HEK293T (cell line): ENCODE data around the gene FHAD1.

ENCODE experiments used
- CTCF ChIA-PET: fragments of 350-600 bp; formaldehyde crosslinking; extraction: SDS; loops from one replicate; lab custom pipeline; 2021; ENCODE audit warnings: antibody characterized with exemption, inconsistent platforms; lab: Yijun Ruan, JAX
- POLR2A ChIA-PET: fragments of 350-600 bp; formaldehyde crosslinking; extraction: SDS; loops from one replicate; lab custom pipeline; 2020; ENCODE audit warnings: antibody characterized with exemption, inconsistent platforms; lab: Yijun Ruan, JAX
- DNase-seq: peaks from one replicate; pipeline ENCODE4 v3.0.0; 2012; ENCODE audit warnings: mixed read lengths; ENCODE audit errors: extremely low spot score
- ARNT ChIP-seq: fragments of 450-650 bp; IDR thresholded peaks from 2 replicates; pipeline ENCODE4 v1.6.1; 2017; ENCODE audit warnings: mild to moderate bottlenecking
- BHLHE40 ChIP-seq: fragments of 450-650 bp; IDR thresholded peaks from 2 replicates; pipeline ENCODE4 v1.6.1; 2016; ENCODE audit warnings: mild to moderate bottlenecking, moderate library complexity, borderline replicate concordance
- CTBP1 ChIP-seq: fragments of 450-650 bp; IDR thresholded peaks from 2 replicates; pipeline ENCODE4 v1.6.1; 2016; ENCODE audit warnings: borderline replicate concordance
- ELF4 ChIP-seq: fragments of 450-650 bp; IDR thresholded peaks from 2 replicates; pipeline ENCODE4 v1.6.1; 2017; ENCODE audit warnings: antibody characterized with exemption
- FOXA1 ChIP-seq: fragments of 450-650 bp; IDR thresholded peaks from 2 replicates; pipeline ENCODE4 v1.6.1; 2016; ENCODE audit warnings: mild to moderate bottlenecking
- FOXK2 ChIP-seq: fragments of 450-650 bp; IDR thresholded peaks from 2 replicates; pipeline ENCODE4 v1.6.1; 2016; ENCODE audit warnings: mild to moderate bottlenecking
- FOXM1 ChIP-seq: fragments of 450-650 bp; IDR thresholded peaks from 2 replicates; pipeline ENCODE4 v1.6.1; 2017; ENCODE audit warnings: mild to moderate bottlenecking, borderline replicate concordance
- HDGF ChIP-seq: fragments of 450-650 bp; IDR thresholded peaks from 2 replicates; pipeline ENCODE4 v1.6.1; 2017; ENCODE audit warnings: antibody characterized with exemption, borderline replicate concordance
- L3MBTL2 ChIP-seq: fragments of 450-650 bp; conservative IDR thresholded peaks from 2 replicates; pipeline ENCODE4 v1.6.1; 2016; ENCODE audit warnings: mild to moderate bottlenecking
- LEF1 ChIP-seq: fragments of 450-650 bp; IDR thresholded peaks from 2 replicates; pipeline ENCODE4 v1.6.1; 2017; ENCODE audit warnings: mild to moderate bottlenecking, borderline replicate concordance
- NFRKB ChIP-seq: fragments of 450-650 bp; IDR thresholded peaks from 2 replicates; pipeline ENCODE4 v1.6.1; 2016; ENCODE audit warnings: mild to moderate bottlenecking, moderate library complexity
- SP1 ChIP-seq: fragments of 450-650 bp; IDR thresholded peaks from 2 replicates; pipeline ENCODE4 v1.6.1; 2017
- SUZ12 ChIP-seq: fragments of 450-650 bp; IDR thresholded peaks from 2 replicates; pipeline ENCODE4 v1.6.1; 2016; ENCODE audit warnings: mild to moderate bottlenecking
- TARDBP ChIP-seq: fragments of 450-650 bp; IDR thresholded peaks from 2 replicates; pipeline ENCODE4 v1.6.1; 2016
- ZNF384 ChIP-seq: fragments of 450-650 bp; IDR thresholded peaks from 2 replicates; pipeline ENCODE4 v1.6.1; 2016
- TF ChIP-seq, protein P1 (sequence below): fragments of 450-650 bp; IDR thresholded peaks from 2 replicates; pipeline ENCODE4 v1.6.1; 2016

Gene FHAD1

DNA sequence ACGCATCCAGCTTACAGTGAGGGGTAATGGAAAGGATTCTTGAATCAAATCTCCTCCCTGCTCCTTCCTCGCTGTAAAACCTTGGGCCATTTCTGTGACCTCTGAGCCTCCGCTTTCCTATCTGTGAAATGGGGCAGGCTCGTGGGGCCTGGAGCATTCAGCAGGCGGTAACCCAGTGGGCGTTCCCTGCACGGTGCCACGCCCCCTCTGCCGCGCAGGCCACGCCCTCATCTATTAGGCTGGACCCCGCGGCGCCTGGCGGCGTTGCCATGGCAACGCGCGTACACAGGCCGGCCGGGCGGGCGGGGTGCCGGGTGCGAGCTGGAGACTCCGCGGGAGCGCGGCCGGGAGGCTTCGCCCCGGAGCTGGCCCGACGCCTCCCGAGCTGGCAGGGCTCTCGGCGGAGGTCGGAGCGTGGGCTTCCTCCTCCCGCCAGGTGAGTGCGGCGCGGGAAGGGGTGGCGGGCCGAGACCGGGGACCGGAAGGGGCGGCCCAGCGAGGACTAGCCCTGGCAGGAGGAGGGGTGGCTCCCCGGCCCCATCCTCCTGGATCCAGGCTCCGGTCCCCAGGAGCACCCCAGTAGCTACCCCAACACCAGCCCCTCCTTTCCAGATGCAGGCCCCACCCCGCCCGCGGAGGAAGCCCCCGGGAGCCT lies at the start of gene FHAD1:
TSS of gene FHAD1 (plus strand) at position 264 of the 655 bp plus-strand sequence. CDS start 4,562 bp downstream, outside the sequence.
- ChIA-PET POLR2A (no interaction called here), CTCF (interaction anchor here (0.6 kb wide), 1 partner anchor 94 kb away, joined by 4 read pairs; no protein-coding TSS in a partner anchor)
- DNase-seq: peak; percentile 89
- TF ChIP-seq ZNF384: no peak
- no peak for TF ChIP-seq L3MBTL2
- 0 out of 2 replicates have a peak, but pooled peaks have one; percentile 34 for TF ChIP-seq SP1

- CTCF ChIA-PET: interaction anchor here (0.5 kb wide), 1 partner anchor 146 kb away, joined by 5 read pairs; no protein-coding TSS in a partner anchor
- TF ChIP-seq L3MBTL2 (no peak), HDGF (no peak), NFRKB (no peak), ZNF384 (no peak), SUZ12 (no peak), CTBP1 (no peak), FOXA1 (no peak), SP1 (no peak), LEF1 (no peak), FOXM1 (no peak), ARNT (no peak), ELF4 (no peak), BHLHE40 (no peak), FOXK2 (no peak), TARDBP (no peak)
- TF ChIP-seq, protein P1, sequence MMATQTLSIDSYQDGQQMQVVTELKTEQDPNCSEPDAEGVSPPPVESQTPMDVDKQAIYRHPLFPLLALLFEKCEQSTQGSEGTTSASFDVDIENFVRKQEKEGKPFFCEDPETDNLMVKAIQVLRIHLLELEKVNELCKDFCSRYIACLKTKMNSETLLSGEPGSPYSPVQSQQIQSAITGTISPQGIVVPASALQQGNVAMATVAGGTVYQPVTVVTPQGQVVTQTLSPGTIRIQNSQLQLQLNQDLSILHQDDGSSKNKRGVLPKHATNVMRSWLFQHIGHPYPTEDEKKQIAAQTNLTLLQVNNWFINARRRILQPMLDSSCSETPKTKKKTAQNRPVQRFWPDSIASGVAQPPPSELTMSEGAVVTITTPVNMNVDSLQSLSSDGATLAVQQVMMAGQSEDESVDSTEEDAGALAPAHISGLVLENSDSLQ: no peak
- no peak for DNase-seq
- POLR2A ChIA-PET: no interaction called here
Observed at GRCh38 chr1:15197591-15198447, 49.2 kb upstream of the FHAD1 start.

GRCh38 chr1:15198684-15199083 lies 48.3 kb upstream of the FHAD1 start:
- DNase-seq: no peak
- CTCF ChIA-PET: interaction anchor here (1.3 kb wide), 1 partner anchor 20 kb away, joined by 4 read pairs; no protein-coding TSS in a partner anchor
- POLR2A ChIA-PET: no interaction called here
- TF ChIP-seq HDGF: no peak
- TF ChIP-seq, protein P1: no peak
- no peak for TF ChIP-seq NFRKB
- TF ChIP-seq TARDBP: no peak
- TF ChIP-seq CTBP1: no peak
- TF ChIP-seq ZNF384: no peak
- TF ChIP-seq ELF4: no peak
- TF ChIP-seq SUZ12: no peak
- no peak for TF ChIP-seq LEF1
- no peak for TF ChIP-seq FOXM1
- no peak for TF ChIP-seq FOXK2

DNA sequence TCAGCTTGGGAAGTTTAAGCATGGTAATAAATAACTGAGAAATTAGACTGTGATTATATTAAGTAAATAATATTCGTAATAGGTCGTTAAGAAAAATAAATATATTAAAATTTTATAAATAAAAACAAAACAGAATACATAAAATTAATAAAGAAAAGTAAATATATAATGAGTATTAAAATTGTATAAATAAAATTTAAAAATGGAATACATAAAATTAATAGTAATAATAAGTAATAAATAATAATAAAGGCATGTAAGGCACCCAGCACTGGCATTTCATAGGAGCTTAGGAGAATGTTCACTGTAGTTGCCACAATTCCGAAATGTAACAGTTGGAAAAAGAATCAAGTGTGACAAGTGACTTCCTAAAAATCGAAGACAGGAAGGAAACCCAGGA lies 45.8 kb upstream of the FHAD1 start:
- no peak for DNase-seq
- POLR2A ChIA-PET: interaction anchor here (1.1 to 1.7 kb wide), 2 partner anchors 9 to 45 kb away, joined by 3 to 5 read pairs; no protein-coding TSS in a partner anchor
- CTCF ChIA-PET: interaction anchor here (1.1 kb wide), 1 partner anchor 44 kb away, joined by 4 read pairs; no protein-coding TSS in a partner anchor
- no peak for TF ChIP-seq FOXM1

- ChIA-PET POLR2A (interaction anchor here (1.1 to 1.7 kb wide), 3 partner anchors 8 to 70 kb away, joined by 3 to 5 read pairs (median 4); no protein-coding TSS in a partner anchor), CTCF (interaction anchor here (0.6 kb wide), 1 partner anchor 71 kb away, joined by 3 read pairs; no protein-coding TSS in a partner anchor)
- no peak for TF ChIP-seq TARDBP
- TF ChIP-seq SUZ12: no peak
- TF ChIP-seq SP1: no peak
- no peak for TF ChIP-seq BHLHE40
- no peak for TF ChIP-seq NFRKB
- TF ChIP-seq HDGF: no peak
- TF ChIP-seq FOXA1: no peak
- no peak for TF ChIP-seq ARNT
- no peak for DNase-seq
Observed at GRCh38 chr1:15201849-15202551, 45.0 kb upstream of the FHAD1 start.

DNA sequence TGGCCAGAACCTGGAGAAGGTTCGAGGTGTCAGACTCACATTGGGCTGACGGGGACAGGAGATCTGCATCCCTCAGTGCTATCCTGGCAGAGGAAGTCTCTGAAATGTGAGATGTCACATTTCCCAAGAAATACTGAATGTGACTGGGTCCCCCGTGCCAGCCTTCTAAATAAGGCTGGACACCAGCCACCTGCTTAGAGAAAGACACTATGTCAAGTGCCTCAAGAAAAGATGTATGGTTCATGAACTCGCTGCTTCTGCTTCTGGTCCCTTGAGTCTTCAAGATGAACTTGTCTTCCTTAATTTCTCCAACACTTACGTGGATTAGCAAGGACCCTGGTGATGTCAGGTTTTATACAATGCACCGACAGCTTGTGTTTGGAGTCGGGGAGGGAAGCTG lies 42.1 kb upstream of the FHAD1 start:
- POLR2A ChIA-PET: no interaction called here
- DNase-seq: no peak
- CTCF ChIA-PET: no interaction called here
- TF ChIP-seq SP1: no peak
- TF ChIP-seq FOXA1: no peak
- TF ChIP-seq, protein P1: no peak
- TF ChIP-seq ELF4: no peak
- no peak for TF ChIP-seq FOXM1
- no peak for TF ChIP-seq NFRKB
- no peak for TF ChIP-seq L3MBTL2
- no peak for TF ChIP-seq SUZ12
